HG03571 (cell line): ENCODE measurements around the gene PTGIR.
A peak's percentile ranks its signal among the peaks of the same experiment; 100 is the strongest.

Experiments
- ATAC-seq: cut with Tn5 transposase; IDR thresholded peaks from one replicate; pipeline ENCODE4 v1.9.1; 2021; ENCODE audit not compliant: unreplicated experiment

The PTGIR gene

DNA sequence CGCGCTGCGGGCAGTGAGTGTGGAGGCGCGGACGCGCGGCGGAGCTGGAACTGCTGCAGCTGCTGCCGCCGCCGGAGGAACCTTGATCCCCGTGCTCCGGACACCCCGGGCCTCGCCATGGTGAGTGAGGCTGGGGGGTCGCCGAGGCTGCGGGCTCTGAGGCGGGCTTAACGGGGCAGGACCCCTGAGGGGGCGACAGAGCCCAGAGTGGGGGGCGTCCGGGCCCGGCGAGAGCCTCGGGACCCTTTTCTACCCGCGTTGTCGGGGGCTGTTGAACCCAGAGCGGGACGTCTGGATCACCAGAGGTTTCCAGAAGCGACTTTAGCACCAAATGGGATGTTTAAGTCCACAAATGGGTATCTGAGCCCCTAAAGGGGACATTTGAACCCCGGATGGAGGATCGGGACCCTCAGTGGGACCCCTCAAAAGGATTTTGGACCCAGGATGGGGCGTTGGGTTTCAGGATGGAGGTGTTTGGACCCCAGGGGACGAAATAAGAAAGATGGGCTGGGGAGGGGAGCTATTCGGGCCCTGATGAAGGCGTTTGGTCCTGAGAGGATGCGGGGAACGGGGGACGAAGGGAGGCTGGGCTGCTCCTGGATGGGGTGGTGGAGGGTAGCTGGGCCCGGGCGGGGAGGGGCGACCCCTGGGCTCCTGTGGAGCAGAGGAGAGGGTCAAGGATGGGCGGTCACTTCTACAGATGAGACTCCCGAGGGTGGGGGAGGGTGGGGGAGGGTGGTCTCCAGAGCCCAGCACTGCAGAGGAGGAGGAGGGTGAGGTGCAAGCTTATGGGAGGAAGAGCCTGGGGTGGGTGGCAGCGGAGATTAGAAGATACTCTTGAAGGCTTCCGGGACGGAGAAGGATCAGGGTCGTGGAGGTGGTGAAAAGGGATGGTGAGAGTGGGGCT is 23.3 kb downstream of the PTGIR start, which contains the start of gene CALM3:
CALM3 (plus strand) TSS at position 13 of the 907 bp plus-strand sequence; CDS start at position 118, 105 bp downstream.
- no peak for ATAC-seq

GRCh38 chr19:46600384-46601317 is 24.2 kb downstream of the PTGIR start:
- peak; percentile 70 for ATAC-seq

DNA sequence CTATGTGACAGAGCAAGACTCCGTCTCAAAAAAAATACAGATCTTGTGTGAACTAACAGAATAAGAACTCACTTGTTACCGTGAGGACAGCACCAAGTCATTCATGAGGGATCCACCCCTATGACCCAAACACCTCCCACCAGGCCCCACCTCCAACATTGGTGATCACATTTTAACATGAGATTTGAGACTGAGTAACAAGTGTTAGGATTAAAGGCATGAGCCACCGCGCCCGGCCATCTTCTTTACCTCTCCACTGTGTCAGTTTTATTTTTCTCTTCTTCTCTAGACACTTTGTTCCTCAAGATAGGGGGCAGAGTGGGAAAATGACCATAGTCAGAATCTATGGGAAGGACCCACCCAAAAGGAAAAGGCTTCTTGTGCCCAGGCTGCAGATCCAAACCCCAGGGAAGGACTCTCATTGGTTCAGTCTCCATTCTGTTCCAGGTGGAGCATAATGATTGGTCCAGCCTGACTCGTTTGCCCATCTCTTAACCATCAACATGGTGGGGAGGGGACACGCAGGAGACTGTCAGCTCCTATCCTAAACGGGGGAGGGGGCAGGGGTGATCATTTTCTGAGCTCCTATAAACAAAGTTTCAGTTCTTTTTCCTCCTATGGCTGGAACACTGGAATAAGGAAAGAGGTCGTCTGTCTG is 25.0 kb downstream of the PTGIR start:
- ATAC-seq = no peak

GRCh38 chr19:46598372-46598917 is 26.4 kb downstream of the PTGIR start:
- no peak for ATAC-seq

GRCh38 chr19:46596008-46596407 is 28.9 kb downstream of the PTGIR start:
- ATAC-seq = no peak

- no peak for ATAC-seq
Measured at GRCh38 chr19:46591870-46592269, 33.0 kb downstream of the PTGIR start.

GRCh38 chr19:46591254-46591653 is 33.6 kb downstream of the PTGIR start:
- no peak for ATAC-seq

DNA sequence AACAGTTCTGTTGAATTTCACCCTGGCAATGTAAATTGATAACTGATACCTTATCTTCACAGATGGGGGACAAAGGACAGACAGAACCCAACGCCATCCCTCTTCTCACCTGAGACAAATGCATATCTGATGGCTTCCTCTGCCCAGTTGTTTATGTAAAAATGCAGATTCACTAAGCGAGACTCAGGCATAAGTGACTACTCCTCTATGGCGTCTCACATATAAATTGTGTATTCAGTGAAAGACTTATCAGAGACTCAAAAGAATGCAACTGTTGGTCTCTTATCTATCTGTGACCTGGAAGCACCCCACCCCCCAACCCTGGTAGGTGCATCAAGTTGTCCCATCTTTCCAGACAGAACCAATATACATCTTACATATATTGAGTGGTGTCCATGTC is 37.0 kb downstream of the PTGIR start:
- ATAC-seq = no peak

- ATAC-seq = no peak
Measured at GRCh38 chr19:46586294-46586693, 38.6 kb downstream of the PTGIR start.

GRCh38 chr19:46585539-46585938 is 39.4 kb downstream of the PTGIR start:
- ATAC-seq = no peak

GRCh38 chr19:46580247-46580646 is 44.6 kb downstream of the PTGIR start:
- ATAC-seq = no peak

- ATAC-seq = no peak
Measured at GRCh38 chr19:46579361-46579879, 45.5 kb downstream of the PTGIR start.

DNA sequence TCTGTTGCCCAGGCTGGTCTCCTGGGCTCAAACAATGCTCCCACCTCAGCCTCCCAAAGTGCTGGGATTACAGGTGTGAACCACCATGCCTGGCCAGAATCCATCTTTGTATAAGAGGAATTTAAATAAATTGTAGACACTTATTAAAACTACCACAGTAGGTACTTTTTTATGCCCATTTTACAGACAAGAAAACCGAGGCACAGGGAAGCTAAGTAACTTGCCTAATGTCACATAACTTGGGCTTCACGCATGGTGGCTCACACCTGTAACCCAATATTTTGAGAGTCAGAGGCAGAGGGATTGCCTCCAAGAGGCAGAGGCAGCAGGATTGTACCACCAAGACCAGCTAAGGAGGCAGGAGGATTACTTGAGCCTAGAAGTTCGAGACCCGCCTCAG is 46.4 kb downstream of the PTGIR start:
- no peak for ATAC-seq

- no peak for ATAC-seq
Measured at GRCh38 chr19:46574533-46574932, 50.4 kb downstream of the PTGIR start.

GRCh38 chr19:46573679-46574498 is 51.0 kb downstream of the PTGIR start:
- ATAC-seq = no peak

DNA sequence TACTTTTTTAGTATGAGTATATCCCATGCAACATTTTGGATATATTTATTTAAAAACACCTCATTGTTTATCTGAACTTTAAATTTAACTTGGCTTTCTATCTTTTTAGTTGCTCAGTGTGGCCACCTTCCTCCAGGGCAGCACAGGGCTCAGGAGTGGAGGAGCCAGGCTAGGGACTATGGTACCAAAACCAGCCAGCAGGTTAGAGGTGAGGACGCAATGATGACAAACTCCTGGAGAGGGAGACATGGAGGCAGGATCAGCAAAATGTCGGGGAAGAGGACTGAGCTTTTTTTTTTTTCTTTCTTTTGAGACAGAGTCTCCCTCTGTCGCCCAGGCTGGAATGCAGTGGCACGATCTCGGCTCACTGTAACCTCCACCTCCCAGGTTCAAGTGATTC is 53.4 kb downstream of the PTGIR start:
- ATAC-seq = no peak
